ENCODE results near the gene ARHGEF9.

GRCh38 chrX:63657821-63658220, 127.2 kb downstream of the ARHGEF9 start:
- TF ChIP-seq ARNTL (CRISPR knock-in tag; IDR thresholded peaks at IDR 0.05; ENCODE audit: borderline replicate concordance, low read depth) (no peak), ZC3H10 (CRISPR knock-in tag; IDR thresholded peaks at IDR 0.05) (no peak), SNAI2 (CRISPR knock-in tag; IDR thresholded peaks at IDR 0.05) (no peak), ZFP30 (CRISPR knock-in tag; IDR thresholded peaks at IDR 0.05) (no peak), CSRNP3 (CRISPR knock-in tag; IDR thresholded peaks at IDR 0.05) (no peak), OSR1 (CRISPR knock-in tag; IDR thresholded peaks at IDR 0.05) (no peak), ZNF70 (CRISPR knock-in tag; IDR thresholded peaks at IDR 0.05) (no peak)

All from SK-N-SH treated with all-trans-retinoic acid at 6 μM for 48 hours (cell line).